Measurements from ENCODE around the gene PDE6G.
A peak's percentile ranks its signal among the peaks of the same experiment; 100 is the strongest.

DNA sequence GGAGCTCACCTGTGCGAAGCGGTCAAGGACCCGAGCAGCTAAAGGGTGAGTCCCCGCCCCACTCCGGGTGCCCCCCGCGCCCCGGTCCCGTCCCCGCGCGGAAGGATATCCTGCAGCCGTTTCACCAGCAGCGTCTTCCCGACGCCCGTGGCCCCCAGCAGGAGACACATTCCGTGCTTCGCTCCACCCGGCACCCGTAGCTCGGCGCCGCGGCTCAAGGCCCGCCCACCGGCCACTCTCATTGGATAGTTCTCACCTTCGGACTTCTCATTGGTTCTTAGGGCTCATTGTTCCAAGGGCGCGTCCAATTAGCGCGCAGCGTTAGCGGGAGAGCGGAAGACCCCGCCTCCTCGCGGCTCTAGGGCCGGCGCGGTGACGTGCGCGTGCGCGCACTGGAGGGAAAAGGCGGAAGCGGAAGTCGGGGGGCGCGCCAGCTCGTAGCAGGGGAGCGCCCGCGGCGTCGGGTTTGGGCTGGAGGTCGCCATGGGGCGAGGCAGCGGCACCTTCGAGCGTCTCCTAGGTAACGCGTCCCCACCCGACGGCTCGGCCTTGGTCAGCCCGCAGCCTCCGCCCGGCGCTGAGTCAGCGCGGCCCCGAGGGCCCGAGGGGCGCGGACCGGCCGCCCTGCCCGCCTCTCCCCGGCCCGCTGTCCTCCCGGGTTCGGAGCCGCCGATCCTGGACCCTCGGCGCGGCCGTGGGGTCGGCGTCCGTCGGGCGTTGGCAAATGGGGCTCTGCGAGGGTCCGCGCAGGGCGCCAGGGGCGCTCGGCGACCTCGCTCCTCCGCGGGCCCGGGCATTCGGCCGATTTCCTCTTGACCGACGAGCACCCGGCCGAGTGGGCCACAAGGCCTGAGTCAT lies 27.5 kb upstream of the PDE6G start, which contains the start of the genes ARL16 and HGS:
- TF ChIP-seq, protein P1, sequence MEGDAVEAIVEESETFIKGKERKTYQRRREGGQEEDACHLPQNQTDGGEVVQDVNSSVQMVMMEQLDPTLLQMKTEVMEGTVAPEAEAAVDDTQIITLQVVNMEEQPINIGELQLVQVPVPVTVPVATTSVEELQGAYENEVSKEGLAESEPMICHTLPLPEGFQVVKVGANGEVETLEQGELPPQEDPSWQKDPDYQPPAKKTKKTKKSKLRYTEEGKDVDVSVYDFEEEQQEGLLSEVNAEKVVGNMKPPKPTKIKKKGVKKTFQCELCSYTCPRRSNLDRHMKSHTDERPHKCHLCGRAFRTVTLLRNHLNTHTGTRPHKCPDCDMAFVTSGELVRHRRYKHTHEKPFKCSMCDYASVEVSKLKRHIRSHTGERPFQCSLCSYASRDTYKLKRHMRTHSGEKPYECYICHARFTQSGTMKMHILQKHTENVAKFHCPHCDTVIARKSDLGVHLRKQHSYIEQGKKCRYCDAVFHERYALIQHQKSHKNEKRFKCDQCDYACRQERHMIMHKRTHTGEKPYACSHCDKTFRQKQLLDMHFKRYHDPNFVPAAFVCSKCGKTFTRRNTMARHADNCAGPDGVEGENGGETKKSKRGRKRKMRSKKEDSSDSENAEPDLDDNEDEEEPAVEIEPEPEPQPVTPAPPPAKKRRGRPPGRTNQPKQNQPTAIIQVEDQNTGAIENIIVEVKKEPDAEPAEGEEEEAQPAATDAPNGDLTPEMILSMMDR (IDR thresholded peaks at IDR 0.05; ENCODE audit: extremely low read depth in 1 of 2, insufficient read depth in 1 of 2, low read depth in 1 of 2, low read length in 2 of 2), result no peak
- TF ChIP-seq EZH2 (IDR thresholded peaks at IDR 0.05; ENCODE audit: borderline replicate concordance, low read depth, low read length, severe bottlenecking) (no peak), POLR2AphosphoS5 (IDR thresholded peaks at IDR 0.05; ENCODE audit: insufficient read depth, low read depth, low read length) (peak; percentile 75), POLR2A (IDR thresholded peaks at IDR 0.05; ENCODE audit: low read depth, low read length) (peak; percentile 71)

Data from endothelial cell of umbilical vein (primary cell).